GM12864 (cell line): ENCODE measurements around the gene HSDL1.
A peak's percentile ranks its signal among the peaks of the same experiment; 100 is the strongest.

Source experiments
- DNase-seq: peaks from one replicate; pipeline ENCODE4 v3.0.0-alpha.2; 2011; ENCODE audit warnings: low read depth
- H3K4me3 ChIP-seq: 2 replicates; pipeline ENCODE4 v1.5.1; 2011; ENCODE audit warnings: mild to moderate bottlenecking, low read depth, low read length, control low read depth
- CTCF ChIP-seq: IDR thresholded peaks from 2 replicates; pipeline ENCODE4 v1.5.1; 2011; ENCODE audit warnings: low read depth, mild to moderate bottlenecking, moderate library complexity, low read length, control low read depth, inconsistent platforms; ENCODE audit errors: missing control alignments

Gene HSDL1

GRCh38 chr16:84150926-84151325 lies 5.9 kb upstream of the HSDL1 start:
- TF ChIP-seq CTCF: no peak
- H3K4me3 ChIP-seq: no peak overlapping the region
- no peak for DNase-seq

GRCh38 chr16:84144209-84144858 lies 643 bp downstream of the HSDL1 start:
- peak; percentile 19 for TF ChIP-seq CTCF
- peak overlapping the region; percentile 82 for H3K4me3 ChIP-seq
- DNase-seq: no peak

- H3K4me3 ChIP-seq: peak overlapping the region; percentile 82
- no peak for DNase-seq
- no peak for TF ChIP-seq CTCF
Observed at GRCh38 chr16:84143784-84144199, 1.2 kb downstream of the HSDL1 start.

GRCh38 chr16:84143081-84143480 lies 1.9 kb downstream of the HSDL1 start:
- no peak for DNase-seq
- TF ChIP-seq CTCF: no peak
- no peak overlapping the region for H3K4me3 ChIP-seq

- TF ChIP-seq CTCF: peak; percentile 20
- no peak for DNase-seq
- no peak overlapping the region for H3K4me3 ChIP-seq
Observed at GRCh38 chr16:84141143-84141670, 3.8 kb downstream of the HSDL1 start.

- H3K4me3 ChIP-seq: no peak overlapping the region
- no peak for TF ChIP-seq CTCF
- no peak for DNase-seq
Observed at GRCh38 chr16:84139628-84140258, 5.2 kb downstream of the HSDL1 start.
